Measurements from ENCODE around the gene COL21A1. TPM values are rescaled to one million over a fixed set of nuclear protein-coding genes. Genes with fewer than 3 reads are reported as not detected.

COL21A1 gene
- total RNA-seq, result not detected
- not detected for polyA plus RNA-seq (2013, experiment 1 of 2)
- polyA plus RNA-seq (2013, experiment 2 of 2), result 1.9 TPM
- total RNA-seq, result 0 to 0.24 (median 0) reads per million in 172 experiments

DNA sequence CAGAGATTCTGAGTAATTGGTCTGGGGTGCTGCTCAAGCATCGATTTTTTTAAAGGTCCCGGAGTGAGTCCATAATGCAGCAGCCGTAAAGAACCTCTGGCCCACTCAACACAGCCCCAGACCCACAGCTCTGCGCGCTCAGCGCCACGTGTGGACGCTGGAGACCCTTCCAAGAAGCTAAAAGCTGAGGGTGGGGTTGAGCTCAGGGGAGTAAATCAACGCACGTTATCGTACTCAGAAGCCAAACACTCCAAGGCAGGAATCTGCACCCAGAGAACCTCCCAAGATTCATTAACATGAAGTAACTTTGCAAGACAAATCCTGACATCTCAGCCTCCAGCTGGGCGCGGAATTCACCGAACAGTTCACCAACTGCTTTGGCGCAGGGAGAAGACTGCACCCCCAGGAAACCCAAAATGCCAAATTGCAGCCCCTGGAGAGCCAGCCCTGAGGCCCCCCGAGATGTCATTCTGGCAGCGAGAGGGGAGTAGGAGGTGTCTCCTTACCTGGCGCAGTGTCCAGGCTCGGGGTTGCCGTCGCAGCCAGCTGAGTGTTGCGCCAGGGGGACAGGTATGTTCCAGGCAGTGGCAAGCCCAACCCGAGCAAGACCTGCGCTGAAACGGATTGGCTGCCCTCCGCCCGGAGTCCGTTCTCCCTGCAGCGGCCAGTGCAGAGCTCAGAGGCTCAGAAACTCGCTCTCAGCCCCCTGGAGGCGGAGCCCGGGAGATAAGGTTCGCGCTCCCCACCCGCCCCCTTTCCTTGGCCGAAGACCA lies at the start of gene COL21A1:
Gene COL21A1 (minus strand): TSS at position 700 of the 773 bp plus-strand sequence. CDS start 64,962 bp downstream, outside the sequence.
- Histone ChIP-seq H3K36me3 (ENCODE audit: insufficient read depth, low read length) (no peaks in the 10 kb centered on the region), H3K27me3 (ENCODE audit: control insufficient read depth in 1 of 2, insufficient read depth in 2 of 2, low read length in 2 of 2) (peaks cover 0 to 7% of the 10 kb centered on the region in 2 experiments), H3K4me1 (ENCODE audit: insufficient read depth, low read length) (no peaks in the 10 kb centered on the region), H3K4me3 (ENCODE audit: low read length) (no peak within 1 kb of the TSS), H3K27ac (ENCODE audit: low read depth in 1 of 2, low read length in 2 of 2) (no peak within 1 kb of the TSS), H3K9me3 (ENCODE audit: control insufficient read depth in 1 of 2, insufficient read depth in 1 of 2, low read length in 2 of 2) (peaks cover 0 to 13% of the 10 kb centered on the region in 2 experiments)
- intact Hi-C loops (cut with DNase I, micrococcal nuclease), result no loop called here
- Mint-ChIP-seq H3K36me3 (ENCODE audit: low read depth) (no peaks in the 10 kb centered on the region), H3K4me1 (ENCODE audit: low read depth) (no peaks in the 10 kb centered on the region), H3K27me3 (peaks cover 15% of the 10 kb centered on the region), H3K27ac (no peak within 1 kb of the TSS), H3K4me3 (no peak within 1 kb of the TSS), H3K9me3 (no peaks in the 10 kb centered on the region)
- POLR2A ChIA-PET, result no interaction called here
- CTCF ChIA-PET, result interaction anchor here (0.6 kb wide), 1 partner anchor 45 kb away, joined by 3 read pairs; no protein-coding TSS in a partner anchor
- DNase-seq (no peak), ATAC-seq (ENCODE audit: poor library complexity) (no peak)
- TF ChIP-seq, protein P1, sequence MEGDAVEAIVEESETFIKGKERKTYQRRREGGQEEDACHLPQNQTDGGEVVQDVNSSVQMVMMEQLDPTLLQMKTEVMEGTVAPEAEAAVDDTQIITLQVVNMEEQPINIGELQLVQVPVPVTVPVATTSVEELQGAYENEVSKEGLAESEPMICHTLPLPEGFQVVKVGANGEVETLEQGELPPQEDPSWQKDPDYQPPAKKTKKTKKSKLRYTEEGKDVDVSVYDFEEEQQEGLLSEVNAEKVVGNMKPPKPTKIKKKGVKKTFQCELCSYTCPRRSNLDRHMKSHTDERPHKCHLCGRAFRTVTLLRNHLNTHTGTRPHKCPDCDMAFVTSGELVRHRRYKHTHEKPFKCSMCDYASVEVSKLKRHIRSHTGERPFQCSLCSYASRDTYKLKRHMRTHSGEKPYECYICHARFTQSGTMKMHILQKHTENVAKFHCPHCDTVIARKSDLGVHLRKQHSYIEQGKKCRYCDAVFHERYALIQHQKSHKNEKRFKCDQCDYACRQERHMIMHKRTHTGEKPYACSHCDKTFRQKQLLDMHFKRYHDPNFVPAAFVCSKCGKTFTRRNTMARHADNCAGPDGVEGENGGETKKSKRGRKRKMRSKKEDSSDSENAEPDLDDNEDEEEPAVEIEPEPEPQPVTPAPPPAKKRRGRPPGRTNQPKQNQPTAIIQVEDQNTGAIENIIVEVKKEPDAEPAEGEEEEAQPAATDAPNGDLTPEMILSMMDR (IDR thresholded peaks at IDR 0.05), result no peak

DNA sequence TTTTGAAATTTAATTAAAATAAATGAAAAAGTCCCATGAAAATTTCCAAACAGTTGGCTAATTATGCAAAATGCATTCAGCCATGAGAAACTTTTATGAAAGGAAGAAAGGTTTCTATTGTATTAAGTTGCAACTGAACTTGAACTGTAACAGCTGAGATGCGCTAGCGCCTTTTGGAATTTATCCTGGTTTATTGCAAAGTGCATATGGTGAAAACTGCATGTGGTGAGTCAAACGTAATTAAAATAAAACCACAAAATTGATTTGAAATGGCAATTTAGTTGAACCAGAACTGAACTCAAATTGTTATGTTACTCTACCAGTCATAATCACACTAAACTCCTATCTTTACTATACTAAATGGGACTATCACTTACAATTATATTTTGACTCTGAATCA lies 46.4 kb upstream of the COL21A1 start:
- no peak for ATAC-seq (ENCODE audit: poor library complexity)
- Mint-ChIP-seq H3K9me3 (no peaks in the 10 kb centered on the region), H3K27ac (no peak overlapping the region), H3K4me1 (ENCODE audit: low read depth) (no peaks in the 10 kb centered on the region), H3K4me3 (no peak overlapping the region), H3K27me3 (peaks cover 4% of the 10 kb centered on the region), H3K36me3 (ENCODE audit: low read depth) (no peaks in the 10 kb centered on the region)
- intact Hi-C loops (cut with DNase I, micrococcal nuclease), result no loop called here
- Histone ChIP-seq H3K4me1 (ENCODE audit: insufficient read depth, low read length) (no peaks in the 10 kb centered on the region), H3K36me3 (ENCODE audit: insufficient read depth, low read length) (no peaks in the 10 kb centered on the region), H3K9me3 (ENCODE audit: control insufficient read depth in 1 of 2, insufficient read depth in 1 of 2, low read length in 2 of 2) (no peaks in the 10 kb centered on the region), H3K4me3 (ENCODE audit: low read length) (no peak overlapping the region), H3K27ac (ENCODE audit: low read depth in 1 of 2, low read length in 2 of 2) (no peak overlapping the region), H3K27me3 (ENCODE audit: control insufficient read depth in 1 of 2, insufficient read depth in 2 of 2, low read length in 2 of 2) (no peaks in the 10 kb centered on the region)
- POLR2A ChIA-PET, result no interaction called here
- CTCF ChIA-PET, result no interaction called here
- no peak for DNase-seq
- TF ChIP-seq, protein P1 (IDR thresholded peaks at IDR 0.05), result no peak

DNA sequence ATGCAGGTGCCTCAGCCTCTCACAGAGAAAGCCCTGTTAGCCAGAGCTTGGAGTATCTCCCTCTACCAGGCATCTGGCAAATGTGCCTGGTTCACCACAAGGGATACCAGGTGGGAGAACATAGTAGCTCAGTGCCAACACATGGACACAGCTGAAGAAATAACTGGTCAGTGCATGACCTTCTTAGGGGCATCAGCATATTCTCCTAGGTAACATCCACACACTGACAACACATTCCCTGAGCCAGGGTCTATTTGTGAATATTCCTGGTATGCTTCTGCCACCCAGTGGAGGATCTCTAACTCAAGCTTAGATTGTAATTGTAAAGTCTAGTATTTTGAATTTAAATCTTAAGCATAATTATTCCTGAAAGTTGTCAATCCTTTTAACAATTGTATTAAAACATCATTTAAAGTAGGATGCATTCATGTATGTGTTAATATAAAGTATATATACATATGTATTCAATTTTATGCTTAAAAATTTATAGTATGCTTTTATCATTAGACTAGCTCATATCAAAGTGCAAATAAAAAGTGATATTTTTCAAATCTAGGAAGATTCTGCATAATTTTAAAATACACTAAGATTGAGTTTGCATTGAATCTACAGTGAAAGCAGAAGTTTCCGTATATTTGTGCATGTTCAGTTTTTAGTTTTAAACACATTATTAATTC lies 45.3 kb upstream of the COL21A1 start:
- TF ChIP-seq, protein P1 (IDR thresholded peaks at IDR 0.05), result no peak
- H3K9me3 ChIP-seq (ENCODE audit: control insufficient read depth in 1 of 2, insufficient read depth in 1 of 2, low read length in 2 of 2), result no peaks in the 10 kb centered on the region
- no peak overlapping the region for H3K4me3 ChIP-seq (ENCODE audit: low read length)
- Mint-ChIP-seq H3K4me3 (no peak overlapping the region), H3K27me3 (peaks cover 4% of the 10 kb centered on the region), H3K4me1 (ENCODE audit: low read depth) (no peaks in the 10 kb centered on the region), H3K9me3 (no peaks in the 10 kb centered on the region), H3K36me3 (ENCODE audit: low read depth) (no peaks in the 10 kb centered on the region), H3K27ac (no peak overlapping the region)
- H3K27ac ChIP-seq (ENCODE audit: low read depth in 1 of 2, low read length in 2 of 2), result no peak overlapping the region
- H3K4me1 ChIP-seq (ENCODE audit: insufficient read depth, low read length), result no peaks in the 10 kb centered on the region
- H3K27me3 ChIP-seq (ENCODE audit: control insufficient read depth in 1 of 2, insufficient read depth in 2 of 2, low read length in 2 of 2), result no peaks in the 10 kb centered on the region
- ATAC-seq (ENCODE audit: poor library complexity), result no peak
- DNase-seq, result peak in 1 of 14 experiments; percentile 1
- no peaks in the 10 kb centered on the region for H3K36me3 ChIP-seq (ENCODE audit: insufficient read depth, low read length)
- intact Hi-C loops (cut with DNase I, micrococcal nuclease), result no loop called here
- ChIA-PET POLR2A (no interaction called here), CTCF (interaction anchor here (0.6 kb wide), 1 partner anchor 45 kb away, joined by 3 read pairs; the partner anchor contains the start of gene COL21A1)
